Activated CD4-positive, alpha-beta T cell treated with anti-CD3 and anti-CD28 coated beads for 4 hours (primary cell): ENCODE results near the gene TSPAN9.

Experiments
- DNase-seq, 2 donors: peaks; one replicate each; pipeline ENCODE4 v3.0.0-alpha.2; 2020

TSPAN9 gene

GRCh38 chr12:3328571-3328970 is 251.4 kb downstream of the TSPAN9 start:
- DNase-seq, result no peak

- no peak for DNase-seq
These were observed 252.2 kb downstream of the TSPAN9 start for GRCh38 chr12:3329361-3329760.

- no peak for DNase-seq
These were observed 253.9 kb downstream of the TSPAN9 start for GRCh38 chr12:3330976-3331510.

- DNase-seq, result no peak
These were observed 255.0 kb downstream of the TSPAN9 start for GRCh38 chr12:3332188-3332587.

GRCh38 chr12:3333583-3333982 is 256.4 kb downstream of the TSPAN9 start:
- no peak for DNase-seq

GRCh38 chr12:3333991-3334391 is 256.8 kb downstream of the TSPAN9 start:
- DNase-seq, result no peak

GRCh38 chr12:3335078-3335487 is 257.9 kb downstream of the TSPAN9 start:
- DNase-seq, result no peak
